Subcutaneous adipose tissue (tissue), 4 donors: Measurements from ENCODE around the gene GSDMA. TPM values are rescaled to one million over a fixed set of nuclear protein-coding genes. Genes with fewer than 3 reads are reported as not detected.

Source experiments
- CTCF ChIP-seq: fragments of 450-650 bp; IDR thresholded peaks from one replicate; pipeline ENCODE4 v1.5.1; 2016; ENCODE audit warnings: low read depth, mild to moderate bottlenecking, control low read depth, antibody characterized with exemption, moderate library complexity
- total RNA-seq, 4 donors: library from RNA; depleted of rRNA; stranded (reverse); fragments of >200 nt; gene quantifications; one replicate each; pipeline ENCODE4 v1.1.0, GENCODE V29; 2016

Gene GSDMA
- total RNA-seq, 4 donors from 2014 or later = 1.3 to 9.0 (median 7.1) TPM; not detected in 1

- no peak for TF ChIP-seq CTCF
These were observed 6.6 kb downstream of the GSDMA start for GRCh38 chr17:39969375-39969774.

- no peak for TF ChIP-seq CTCF
These were observed 7.4 kb downstream of the GSDMA start for GRCh38 chr17:39970157-39970692.

- no peak for TF ChIP-seq CTCF
These were observed 8.3 kb downstream of the GSDMA start for GRCh38 chr17:39971076-39971603.

- TF ChIP-seq CTCF = no peak
These were observed 9.5 kb downstream of the GSDMA start for GRCh38 chr17:39972271-39972670.

GRCh38 chr17:39973496-39973895, 10.7 kb downstream of the GSDMA start:
- no peak for TF ChIP-seq CTCF

GRCh38 chr17:39974433-39974832, 11.6 kb downstream of the GSDMA start:
- no peak for TF ChIP-seq CTCF

- no peak for TF ChIP-seq CTCF
These were observed 13.0 kb downstream of the GSDMA start for GRCh38 chr17:39975801-39976200.
